ENCODE data around the gene BCL11B. TPM values are rescaled to one million over a fixed set of nuclear protein-coding genes. Genes with fewer than 3 reads are reported as not detected.

BCL11B gene
- total RNA-seq, 1 experiment from 2014 or later: 80.6 TPM

GRCh38 chr14:99258341-99258861, 13.6 kb downstream of the BCL11B start:
- H3K4me3 ChIP-seq (ENCODE audit: low read depth, low read length, poor library complexity, severe bottlenecking): no peak overlapping the region
- CTCF ChIA-PET: no interaction called here
- intact Hi-C loops (cut with micrococcal nuclease; ENCODE audit: unreplicated experiment): no loop called here
- no peaks in the 10 kb centered on the region for H3K9me3 ChIP-seq (ENCODE audit: low read depth, low read length, poor library complexity, severe bottlenecking)
- BruUV-seq (replicated peaks): no TSS peak
- H3K36me3 ChIP-seq (ENCODE audit: insufficient read depth, low read length, poor library complexity, severe bottlenecking): peaks cover 83% of the 10 kb centered on the region
- POLR2A ChIA-PET (ENCODE audit: low non-redundant PET): no interaction called here
- no peak for TF ChIP-seq EZH2 (IDR thresholded peaks at IDR 0.05; ENCODE audit: borderline replicate concordance, low read depth, low read length, poor library complexity, severe bottlenecking)
- TF ChIP-seq, protein P1, sequence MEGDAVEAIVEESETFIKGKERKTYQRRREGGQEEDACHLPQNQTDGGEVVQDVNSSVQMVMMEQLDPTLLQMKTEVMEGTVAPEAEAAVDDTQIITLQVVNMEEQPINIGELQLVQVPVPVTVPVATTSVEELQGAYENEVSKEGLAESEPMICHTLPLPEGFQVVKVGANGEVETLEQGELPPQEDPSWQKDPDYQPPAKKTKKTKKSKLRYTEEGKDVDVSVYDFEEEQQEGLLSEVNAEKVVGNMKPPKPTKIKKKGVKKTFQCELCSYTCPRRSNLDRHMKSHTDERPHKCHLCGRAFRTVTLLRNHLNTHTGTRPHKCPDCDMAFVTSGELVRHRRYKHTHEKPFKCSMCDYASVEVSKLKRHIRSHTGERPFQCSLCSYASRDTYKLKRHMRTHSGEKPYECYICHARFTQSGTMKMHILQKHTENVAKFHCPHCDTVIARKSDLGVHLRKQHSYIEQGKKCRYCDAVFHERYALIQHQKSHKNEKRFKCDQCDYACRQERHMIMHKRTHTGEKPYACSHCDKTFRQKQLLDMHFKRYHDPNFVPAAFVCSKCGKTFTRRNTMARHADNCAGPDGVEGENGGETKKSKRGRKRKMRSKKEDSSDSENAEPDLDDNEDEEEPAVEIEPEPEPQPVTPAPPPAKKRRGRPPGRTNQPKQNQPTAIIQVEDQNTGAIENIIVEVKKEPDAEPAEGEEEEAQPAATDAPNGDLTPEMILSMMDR (conservative IDR thresholded peaks at IDR 0.05; ENCODE audit: low read depth, low read length): no peak
- no peaks in the 10 kb centered on the region for H3K27me3 ChIP-seq (replicated peaks; ENCODE audit: insufficient read depth, low read depth, low read length, poor library complexity)
- DNase-seq (ENCODE audit: low spot score): no peak
- H3K27ac ChIP-seq (ENCODE audit: low read depth, low read length, poor library complexity, severe bottlenecking): peak overlapping the region; percentile 39
- H3K4me1 ChIP-seq (ENCODE audit: insufficient read depth, low read length, poor library complexity, severe bottlenecking): peaks cover 91% of the 10 kb centered on the region

DNA sequence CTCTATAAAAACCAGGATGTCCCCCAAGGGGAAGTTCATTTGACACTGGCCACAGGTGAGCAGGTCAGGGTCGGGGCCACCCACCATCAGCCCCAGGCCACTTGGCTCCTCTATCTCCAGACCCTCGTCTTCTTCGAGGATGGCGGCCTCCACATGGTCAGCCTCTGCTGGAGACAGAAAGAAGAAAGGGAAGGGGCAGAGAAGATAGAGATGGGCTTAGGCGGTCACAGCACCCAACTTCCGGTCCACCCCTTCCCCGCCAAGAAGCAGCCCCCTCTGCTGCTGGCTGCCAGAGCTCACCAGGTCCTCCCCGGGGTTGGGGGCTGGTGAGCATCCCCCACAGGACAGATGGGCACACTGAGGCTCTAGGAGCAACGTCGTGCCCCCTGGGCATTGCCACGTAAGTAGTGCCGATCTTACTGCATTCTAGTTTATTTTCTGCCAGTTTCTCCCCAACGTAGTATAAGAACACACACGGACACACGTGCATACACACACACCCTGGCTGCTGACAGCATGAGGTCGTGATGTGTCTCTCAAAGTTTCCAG, 14.2 kb downstream of the BCL11B start:
- H3K27ac ChIP-seq (ENCODE audit: low read depth, low read length, poor library complexity, severe bottlenecking): no peak overlapping the region
- BruUV-seq (replicated peaks): no TSS peak
- H3K36me3 ChIP-seq (ENCODE audit: insufficient read depth, low read length, poor library complexity, severe bottlenecking): peaks cover 90% of the 10 kb centered on the region
- intact Hi-C loops (cut with micrococcal nuclease; ENCODE audit: unreplicated experiment): no loop called here
- DNase-seq (ENCODE audit: low spot score): no peak
- ChIA-PET CTCF (no interaction called here), POLR2A (ENCODE audit: low non-redundant PET) (no interaction called here)
- H3K9me3 ChIP-seq (ENCODE audit: low read depth, low read length, poor library complexity, severe bottlenecking): no peaks in the 10 kb centered on the region
- no peak for TF ChIP-seq EZH2 (IDR thresholded peaks at IDR 0.05; ENCODE audit: borderline replicate concordance, low read depth, low read length, poor library complexity, severe bottlenecking)
- H3K4me1 ChIP-seq (ENCODE audit: insufficient read depth, low read length, poor library complexity, severe bottlenecking): peaks cover 89% of the 10 kb centered on the region
- H3K4me3 ChIP-seq (ENCODE audit: low read depth, low read length, poor library complexity, severe bottlenecking): no peak overlapping the region
- H3K27me3 ChIP-seq (replicated peaks; ENCODE audit: insufficient read depth, low read depth, low read length, poor library complexity): no peaks in the 10 kb centered on the region

- CTCF ChIA-PET: no interaction called here
- Histone ChIP-seq H3K36me3 (ENCODE audit: insufficient read depth, low read length, poor library complexity, severe bottlenecking) (peaks cover 95% of the 10 kb centered on the region), H3K4me3 (ENCODE audit: low read depth, low read length, poor library complexity, severe bottlenecking) (no peak overlapping the region), H3K4me1 (ENCODE audit: insufficient read depth, low read length, poor library complexity, severe bottlenecking) (peaks cover 89% of the 10 kb centered on the region), H3K27ac (ENCODE audit: low read depth, low read length, poor library complexity, severe bottlenecking) (peak overlapping the region; percentile 21), H3K9me3 (ENCODE audit: low read depth, low read length, poor library complexity, severe bottlenecking) (no peaks in the 10 kb centered on the region), H3K27me3 (replicated peaks; ENCODE audit: insufficient read depth, low read depth, low read length, poor library complexity) (no peaks in the 10 kb centered on the region)
- intact Hi-C loops (cut with micrococcal nuclease; ENCODE audit: unreplicated experiment): no loop called here
- no peak for DNase-seq (ENCODE audit: low spot score)
- POLR2A ChIA-PET (ENCODE audit: low non-redundant PET): no interaction called here
- no TSS peak for BruUV-seq (replicated peaks)
- TF ChIP-seq EZH2 (IDR thresholded peaks at IDR 0.05; ENCODE audit: borderline replicate concordance, low read depth, low read length, poor library complexity, severe bottlenecking): no peak
- TF ChIP-seq, protein P1 (conservative IDR thresholded peaks at IDR 0.05; ENCODE audit: low read depth, low read length): no peak
These were observed 14.8 kb downstream of the BCL11B start for GRCh38 chr14:99257122-99257672.

All from A673 (cell line).